Keratinocyte (primary cell): ENCODE data around the gene CENPT. TPM values are rescaled to one million over a fixed set of nuclear protein-coding genes. Genes with fewer than 3 reads are reported as not detected.

Experiments
- DNase-seq: peaks from one replicate; pipeline ENCODE4 v3.0.0-alpha.2; 2011; ENCODE audit warnings: low read depth, missing footprints, low spot score
- FAIRE-seq: peaks from 2 replicates; lab custom pipeline; 2011; peaks lifted over from hg19 to GRCh38; lab: Jason Lieb, UNC
- H2AFZ ChIP-seq: 2 replicates; pipeline ENCODE4 v1.6.0; 2012; ENCODE audit warnings: low read length, control low read depth, inconsistent platforms; ENCODE audit not compliant: control insufficient read depth
- H3K27ac ChIP-seq: 2 replicates; pipeline ENCODE4 v1.5.1; 2011; ENCODE audit warnings: low read length; ENCODE audit not compliant: control insufficient read depth, insufficient read depth
- H3K27me3 ChIP-seq: 3 replicates; pipeline ENCODE4 v1.6.0; 2011; ENCODE audit warnings: low read length; ENCODE audit not compliant: control insufficient read depth, insufficient read depth; ENCODE audit errors: extremely low read depth
- H3K36me3 ChIP-seq, 2 experiments: 2 replicates in 1 of 2; 3 replicates in 1 of 2; pipeline ENCODE4 v1.5.1; 2011; ENCODE audit warnings: low read length in 2 of 2, mild to moderate bottlenecking in 1 of 2; ENCODE audit not compliant: control insufficient read depth in 2 of 2, insufficient read depth in 2 of 2; ENCODE audit errors: extremely low read depth in 1 of 2
- H3K4me1 ChIP-seq: 3 replicates; pipeline ENCODE4 v1.5.1; 2011; ENCODE audit warnings: low read length; ENCODE audit not compliant: control insufficient read depth, insufficient read depth; ENCODE audit errors: extremely low read depth
- H3K4me2 ChIP-seq: 3 replicates; pipeline ENCODE4 v1.6.0; 2011; ENCODE audit warnings: low read depth, low read length; ENCODE audit not compliant: control insufficient read depth, insufficient read depth; ENCODE audit errors: extremely low read depth
- H3K4me3 ChIP-seq, 3 experiments: fragments of 200-600 bp in 1 of 3; sonication (generic) in 1 of 3; 2 replicates in 2 of 3; 3 replicates in 1 of 3; pipeline ENCODE4 v1.5.1; 2011 to 2016; ENCODE audit warnings: low read length in 3 of 3, mild to moderate bottlenecking in 3 of 3, control low read depth in 2 of 3, inconsistent platforms in 1 of 3, low read depth in 1 of 3, mixed read lengths in 1 of 3, mixed run types in 1 of 3, moderate library complexity in 1 of 3; ENCODE audit not compliant: control insufficient read depth in 2 of 3, insufficient read depth in 2 of 3; ENCODE audit errors: extremely low read depth in 1 of 3
- H3K79me2 ChIP-seq: 2 replicates; pipeline ENCODE4 v1.6.0; 2012; ENCODE audit warnings: low read length; ENCODE audit not compliant: control insufficient read depth, insufficient read depth
- H3K9ac ChIP-seq: 3 replicates; pipeline ENCODE4 v1.6.0; 2011; ENCODE audit warnings: low read length; ENCODE audit not compliant: control insufficient read depth, insufficient read depth; ENCODE audit errors: extremely low read depth
- H3K9me1 ChIP-seq: 3 replicates; pipeline ENCODE4 v1.6.0; 2011; ENCODE audit warnings: low read length; ENCODE audit not compliant: control insufficient read depth, insufficient read depth; ENCODE audit errors: extremely low read depth
- H3K9me3 ChIP-seq: 2 replicates; pipeline ENCODE4 v1.5.1; 2012; ENCODE audit warnings: low read depth, low read length; ENCODE audit not compliant: control insufficient read depth
- H4K20me1 ChIP-seq: 3 replicates; pipeline ENCODE4 v1.6.0; 2011; ENCODE audit warnings: low read length; ENCODE audit not compliant: control insufficient read depth, insufficient read depth; ENCODE audit errors: extremely low read depth
- EZH2 ChIP-seq: IDR thresholded peaks from one replicate; pipeline ENCODE4 v1.6.1; 2012; ENCODE audit warnings: inconsistent platforms, mild to moderate bottlenecking, low read length, moderate library complexity
- dilution Hi-C: fragments of 300-500 bp; cut with MboI; formaldehyde crosslinking; loops from one replicate; pipeline ENCODE4 v1.7.0; 2020; ENCODE audit warnings: low sequenced_read_pairs; ENCODE audit not compliant: extremely low pct_ligation_motif_present
- polyA plus RNA-seq, 5 experiments: library from polyadenylated mRNA; depleted of rRNA in 3 of 5; stranded (reverse) in 3 of 5; stranded (forward) in 1 of 5; unstranded in 1 of 5; fragments of >200 nt; gene quantifications; 1 replicate in 1 of 5; 2 replicates in 3 of 5; 3 replicates in 1 of 5; pipeline versions ENCODE4 v1.2.1 to v1.2.3, GENCODE V29; 2011 to 2012; ENCODE audit warnings: missing spikeins in 2 of 5, low read depth in 1 of 5, low replicate concordance in 1 of 5
- TF ChIP-seq, protein P1 (sequence below), 3 experiments: IDR thresholded peaks in 1 of 3; conservative IDR thresholded peaks in 1 of 3; optimal IDR thresholded peaks in 1 of 3; 2 replicates in 2 of 3; 3 replicates in 1 of 3; pipeline versions ENCODE3 to v1.5.1; 2011; ENCODE audit warnings: low read length in 3 of 3, mild to moderate bottlenecking in 3 of 3, moderate library complexity in 2 of 3, control low read depth in 1 of 3, inconsistent platforms in 1 of 3; ENCODE audit not compliant: insufficient read depth in 2 of 3; ENCODE audit errors: extremely low read depth in 1 of 3

CENPT gene
- polyA plus RNA-seq, 1 donor (not counting 4 experiments of a cell fraction or from before 2014, with no cell fraction given): 30.1 TPM

DNA sequence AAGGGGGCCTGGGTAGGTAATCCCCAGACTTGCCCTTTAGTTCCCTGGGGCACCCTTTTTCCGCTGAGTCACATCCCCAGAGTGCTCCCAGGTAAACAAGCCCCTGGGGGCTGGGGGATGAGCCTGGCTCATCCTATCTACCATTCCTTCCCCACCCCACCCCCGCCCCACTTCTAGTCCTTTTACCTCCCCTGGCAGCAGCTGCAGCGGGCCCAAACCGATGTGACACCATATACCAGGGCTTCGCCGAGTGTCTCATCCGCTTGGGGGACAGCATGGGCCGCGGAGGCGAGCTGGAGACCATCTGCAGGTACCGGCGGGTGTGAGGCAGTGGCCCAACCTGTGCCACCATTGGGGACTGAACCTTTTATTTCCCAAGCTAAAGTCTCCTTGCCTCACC, 38.1 kb upstream of the CENPT start:
- TF ChIP-seq, protein P1, sequence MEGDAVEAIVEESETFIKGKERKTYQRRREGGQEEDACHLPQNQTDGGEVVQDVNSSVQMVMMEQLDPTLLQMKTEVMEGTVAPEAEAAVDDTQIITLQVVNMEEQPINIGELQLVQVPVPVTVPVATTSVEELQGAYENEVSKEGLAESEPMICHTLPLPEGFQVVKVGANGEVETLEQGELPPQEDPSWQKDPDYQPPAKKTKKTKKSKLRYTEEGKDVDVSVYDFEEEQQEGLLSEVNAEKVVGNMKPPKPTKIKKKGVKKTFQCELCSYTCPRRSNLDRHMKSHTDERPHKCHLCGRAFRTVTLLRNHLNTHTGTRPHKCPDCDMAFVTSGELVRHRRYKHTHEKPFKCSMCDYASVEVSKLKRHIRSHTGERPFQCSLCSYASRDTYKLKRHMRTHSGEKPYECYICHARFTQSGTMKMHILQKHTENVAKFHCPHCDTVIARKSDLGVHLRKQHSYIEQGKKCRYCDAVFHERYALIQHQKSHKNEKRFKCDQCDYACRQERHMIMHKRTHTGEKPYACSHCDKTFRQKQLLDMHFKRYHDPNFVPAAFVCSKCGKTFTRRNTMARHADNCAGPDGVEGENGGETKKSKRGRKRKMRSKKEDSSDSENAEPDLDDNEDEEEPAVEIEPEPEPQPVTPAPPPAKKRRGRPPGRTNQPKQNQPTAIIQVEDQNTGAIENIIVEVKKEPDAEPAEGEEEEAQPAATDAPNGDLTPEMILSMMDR (optimal IDR thresholded peaks at IDR 0.05 in 1 of 3, IDR thresholded peaks at IDR 0.05 in 1 of 3, conservative IDR thresholded peaks at IDR 0.05 in 1 of 3; ENCODE audit: extremely low read depth in 1 of 3, insufficient read depth in 2 of 3, low read length in 3 of 3): no peak
- TF ChIP-seq EZH2: no peak
- Histone ChIP-seq H3K27ac (no peak overlapping the region), H3K9me1 (no peaks in the 10 kb centered on the region), H3K79me2 (no peaks in the 10 kb centered on the region), H2AFZ (no peak overlapping the region), H4K20me1 (peaks cover 15% of the 10 kb centered on the region), H3K4me3 (no peak overlapping the region), H3K36me3 (peaks cover 30 to 31% of the 10 kb centered on the region in 2 experiments), H3K27me3 (no peaks in the 10 kb centered on the region), H3K9me3 (no peaks in the 10 kb centered on the region), H3K9ac (no peak overlapping the region), H3K4me1 (peaks cover 4% of the 10 kb centered on the region), H3K4me2 (no peak overlapping the region)
- dilution Hi-C loops: no loop called here
- no peak for FAIRE-seq
- DNase-seq: no peak

DNA sequence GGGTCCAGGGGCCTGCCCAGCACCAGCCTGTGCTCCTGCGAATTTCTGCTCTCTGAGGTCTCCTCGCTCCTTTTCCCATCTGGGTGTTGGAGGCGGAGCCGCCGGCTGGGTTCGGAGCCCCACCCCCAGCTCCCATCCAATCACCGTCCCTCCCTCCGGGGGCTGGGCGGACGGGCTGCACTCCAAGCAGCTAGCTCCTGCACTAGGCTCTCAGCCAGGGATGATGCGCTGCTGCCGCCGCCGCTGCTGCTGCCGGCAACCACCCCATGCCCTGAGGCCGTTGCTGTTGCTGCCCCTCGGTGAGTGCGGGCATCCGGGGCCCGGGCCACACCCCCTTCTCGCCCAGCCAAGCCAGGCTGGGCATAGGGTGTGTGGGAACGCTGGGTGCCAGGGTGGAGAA, 37.2 kb upstream of the CENPT start, which contains the start of gene NRN1L:
Gene NRN1L (plus strand): TSS at position 202 of the 400 bp plus-strand sequence. CDS start 19 bp downstream, at position 221.
- peak; percentile 78 for FAIRE-seq

More for the DNA sequence above, 37.2 kb upstream of the CENPT start, which contains the start of gene NRN1L:
- Histone ChIP-seq H3K27me3 (no peaks in the 10 kb centered on the region), H2AFZ (no peak within 1 kb of the TSS), H3K9me1 (no peaks in the 10 kb centered on the region), H3K4me1 (peaks cover 4% of the 10 kb centered on the region), H3K79me2 (no peaks in the 10 kb centered on the region), H3K4me2 (peak within 1 kb of the TSS; percentile 33), H3K9ac (no peak within 1 kb of the TSS), H3K9me3 (no peaks in the 10 kb centered on the region), H4K20me1 (peaks cover 15% of the 10 kb centered on the region), H3K36me3 (peaks cover 34 to 38% of the 10 kb centered on the region in 2 experiments), H3K27ac (peak within 1 kb of the TSS; percentile 1), H3K4me3 (no peak within 1 kb of the TSS)
- dilution Hi-C loops: no loop called here
- TF ChIP-seq EZH2: no peak
- TF ChIP-seq, protein P1 (optimal IDR thresholded peaks at IDR 0.05 in 1 of 3, IDR thresholded peaks at IDR 0.05 in 1 of 3, conservative IDR thresholded peaks at IDR 0.05 in 1 of 3; ENCODE audit: extremely low read depth in 1 of 3, insufficient read depth in 2 of 3, low read length in 3 of 3): no peak
- peak; percentile 69 for DNase-seq
